GM12864 (cell line): ENCODE measurements around the gene LRCH3.
"Not testable (repeated sequence)": the region's sequence is repeated elsewhere in the genome, so short reads cannot be mapped to it uniquely, and the experiment has no call there.

Source experiments
- DNase-seq: peaks from one replicate; pipeline ENCODE4 v3.0.0-alpha.2; 2011; ENCODE audit warnings: low read depth
- H3K4me3 ChIP-seq: 2 replicates; pipeline ENCODE4 v1.5.1; 2011; ENCODE audit warnings: mild to moderate bottlenecking, low read depth, low read length, control low read depth
- CTCF ChIP-seq: IDR thresholded peaks from 2 replicates; pipeline ENCODE4 v1.5.1; 2011; ENCODE audit warnings: low read depth, mild to moderate bottlenecking, moderate library complexity, low read length, control low read depth, inconsistent platforms; ENCODE audit errors: missing control alignments

The LRCH3 gene

GRCh38 chr3:197878427-197878826 lies 87.4 kb downstream of the LRCH3 start:
- TF ChIP-seq CTCF = no peak
- peak; percentile 18 for DNase-seq
- H3K4me3 ChIP-seq = no peak overlapping the region

- no peak overlapping the region for H3K4me3 ChIP-seq
- TF ChIP-seq CTCF = no peak
- DNase-seq = no peak
Measured at GRCh38 chr3:197880491-197881269, 89.6 kb downstream of the LRCH3 start.

- TF ChIP-seq CTCF = no peak
- DNase-seq = no peak
- no peak overlapping the region for H3K4me3 ChIP-seq
Measured at GRCh38 chr3:197881270-197881969, 90.4 kb downstream of the LRCH3 start.

- TF ChIP-seq CTCF = no peak
- no peak overlapping the region for H3K4me3 ChIP-seq
- no peak for DNase-seq
Measured at GRCh38 chr3:197881970-197882338, 90.9 kb downstream of the LRCH3 start.

- no peak for DNase-seq
- TF ChIP-seq CTCF = no peak
- H3K4me3 ChIP-seq = no peak overlapping the region
Measured at GRCh38 chr3:197882586-197882985, 91.5 kb downstream of the LRCH3 start.

GRCh38 chr3:197883541-197883940 lies 92.5 kb downstream of the LRCH3 start:
- no peak for DNase-seq
- H3K4me3 ChIP-seq = no peak overlapping the region
- no peak for TF ChIP-seq CTCF

GRCh38 chr3:197884330-197884729 lies 93.3 kb downstream of the LRCH3 start:
- DNase-seq, H3K4me3 ChIP-seq: not testable (repeated sequence)

- not testable (repeated sequence) for DNase-seq, H3K4me3 ChIP-seq
Measured at GRCh38 chr3:197886052-197886451, 95.0 kb downstream of the LRCH3 start.

GRCh38 chr3:197887430-197888053 lies 96.5 kb downstream of the LRCH3 start:
- DNase-seq, H3K4me3 ChIP-seq: not testable (repeated sequence)
